ENCODE data around the gene RENBP.

RENBP gene

GRCh38 chrX:153957224-153957623, 12.8 kb upstream of the RENBP start:
- TF ChIP-seq ZFX (IDR thresholded peaks at IDR 0.05; ENCODE audit: borderline replicate concordance): no peak
- TF ChIP-seq CTCF (IDR thresholded peaks at IDR 0.05): no peak
- no peak overlapping the region for H3K27ac ChIP-seq

GRCh38 chrX:153956044-153956907, 11.8 kb upstream of the RENBP start:
- H3K27ac ChIP-seq: no peak overlapping the region
- TF ChIP-seq ZFX (IDR thresholded peaks at IDR 0.05; ENCODE audit: borderline replicate concordance): no peak
- no peak for TF ChIP-seq CTCF (IDR thresholded peaks at IDR 0.05)

GRCh38 chrX:153955228-153955732, 10.8 kb upstream of the RENBP start:
- no peak for TF ChIP-seq CTCF (IDR thresholded peaks at IDR 0.05)
- TF ChIP-seq ZFX (IDR thresholded peaks at IDR 0.05; ENCODE audit: borderline replicate concordance): no peak
- H3K27ac ChIP-seq: no peak overlapping the region

GRCh38 chrX:153954558-153955227, 10.2 kb upstream of the RENBP start:
- no peak overlapping the region for H3K27ac ChIP-seq
- no peak for TF ChIP-seq CTCF (IDR thresholded peaks at IDR 0.05)
- TF ChIP-seq ZFX (IDR thresholded peaks at IDR 0.05; ENCODE audit: borderline replicate concordance): no peak

GRCh38 chrX:153953892-153954557, 9.6 kb upstream of the RENBP start:
- H3K27ac ChIP-seq: no peak overlapping the region
- TF ChIP-seq CTCF (IDR thresholded peaks at IDR 0.05): no peak
- no peak for TF ChIP-seq ZFX (IDR thresholded peaks at IDR 0.05; ENCODE audit: borderline replicate concordance)

- no peak overlapping the region for H3K27ac ChIP-seq
- TF ChIP-seq ZFX (IDR thresholded peaks at IDR 0.05; ENCODE audit: borderline replicate concordance): no peak
- TF ChIP-seq CTCF (IDR thresholded peaks at IDR 0.05): peak; percentile 85
These were observed 8.9 kb upstream of the RENBP start for GRCh38 chrX:153953342-153953830.

Data from 22Rv1 (cell line).